Neural progenitor cell (in vitro differentiated cells): ENCODE results near the gene GPR162. TPM values are rescaled to one million over a fixed set of nuclear protein-coding genes. Genes with fewer than 3 reads are reported as not detected.

Experiments used
- DNase-seq: peaks from one replicate; pipeline ENCODE4 v3.0.0-alpha.2; 2016; ENCODE audit warnings: low spot score
- H2AFZ ChIP-seq: fragments of 200-600 bp; sonication (generic); replicated peaks from 2 replicates; pipeline ENCODE4 v1.6.1; 2016; ENCODE audit warnings: antibody characterized with exemption
- H3F3A ChIP-seq: fragments of 200-600 bp; sonication (generic); 2 replicates; pipeline ENCODE4 v1.6.1; 2016; ENCODE audit warnings: antibody characterized with exemption, low read depth
- H3K27ac ChIP-seq: fragments of 200-600 bp; sonication (generic); 2 replicates; pipeline ENCODE4 v1.5.1; 2016; ENCODE audit warnings: mild to moderate bottlenecking
- H3K27me3 ChIP-seq: fragments of 200-600 bp; sonication (generic); 2 replicates; pipeline ENCODE4 v1.6.1; 2016; ENCODE audit warnings: mild to moderate bottlenecking, moderate library complexity
- H3K36me3 ChIP-seq: fragments of 200-600 bp; sonication (generic); 2 replicates; pipeline ENCODE4 v1.5.1; 2016
- H3K4me1 ChIP-seq: fragments of 200-600 bp; sonication (generic); 2 replicates; pipeline ENCODE4 v1.6.1; 2016; ENCODE audit warnings: mixed run types
- H3K4me2 ChIP-seq: fragments of 200-600 bp; sonication (generic); 2 replicates; pipeline ENCODE4 v1.6.1; 2016
- H3K4me3 ChIP-seq: fragments of 200-600 bp; sonication (generic); 2 replicates; pipeline ENCODE4 v1.5.1; 2016
- H3K79me2 ChIP-seq: fragments of 200-600 bp; sonication (generic); 2 replicates; pipeline ENCODE4 v1.6.1; 2016; ENCODE audit warnings: low read depth
- H3K9ac ChIP-seq: fragments of 200-600 bp; sonication (generic); 2 replicates; pipeline ENCODE4 v1.6.1; 2016
- H3K9me3 ChIP-seq: fragments of 200-600 bp; sonication (generic); 2 replicates; pipeline ENCODE4 v1.5.1; 2016; ENCODE audit warnings: low read depth
- H4K20me1 ChIP-seq: fragments of 200-600 bp; sonication (generic); 2 replicates; pipeline ENCODE4 v1.6.1; 2016; ENCODE audit warnings: low read depth
- H3K27ac Mint-ChIP-seq: 3 replicates; pipeline ENCODE4 v1.8.0; 2021; ENCODE audit warnings: mixed read lengths
- H3K27me3 Mint-ChIP-seq: 2 replicates; pipeline ENCODE4 v1.8.0; 2022; ENCODE audit warnings: low read depth, mild to moderate bottlenecking, inconsistent platforms, moderate library complexity, mixed read lengths; ENCODE audit not compliant: insufficient read depth
- H3K36me3 Mint-ChIP-seq: 3 replicates; pipeline ENCODE4 v1.8.0; 2021; ENCODE audit warnings: mixed read lengths
- H3K4me1 Mint-ChIP-seq: 3 replicates; pipeline ENCODE4 v1.8.0; 2021; ENCODE audit warnings: mixed read lengths
- H3K4me3 Mint-ChIP-seq: 3 replicates; pipeline ENCODE4 v1.8.0; 2021; ENCODE audit warnings: mild to moderate bottlenecking, moderate library complexity, mixed read lengths
- H3K9me3 Mint-ChIP-seq: 3 replicates; pipeline ENCODE4 v1.8.0; 2020; ENCODE audit warnings: mixed read lengths
- EZH2 ChIP-seq: fragments of 200-600 bp; sonication (generic); IDR thresholded peaks from 2 replicates; pipeline ENCODE4 v1.6.1; 2017; ENCODE audit warnings: antibody characterized with exemption, mild to moderate bottlenecking, moderate library complexity
- EZH2phosphoT487 ChIP-seq: fragments of 200-600 bp; sonication (generic); IDR thresholded peaks from 2 replicates; pipeline ENCODE4 v1.6.1; 2017; ENCODE audit warnings: antibody characterized with exemption
- total RNA-seq: library from RNA; depleted of rRNA; stranded (reverse); fragments of >200 nt; gene quantifications from 2 replicates; pipeline ENCODE4 v1.2.3, GENCODE V29; 2015; ENCODE audit warnings: low replicate concordance
- TF ChIP-seq, protein P1 (sequence below): fragments of 200-600 bp; sonication (generic); IDR thresholded peaks from 2 replicates; pipeline ENCODE4 v1.5.1; 2017; ENCODE audit warnings: antibody characterized with exemption, mild to moderate bottlenecking

Gene GPR162
- total RNA-seq, 1 donor from 2014 or later = 10.0 TPM

GRCh38 chr12:6824901-6825381, 3.3 kb downstream of the GPR162 start:
- TF ChIP-seq EZH2phosphoT487 (no peak), EZH2 (no peak)
- TF ChIP-seq, protein P1, sequence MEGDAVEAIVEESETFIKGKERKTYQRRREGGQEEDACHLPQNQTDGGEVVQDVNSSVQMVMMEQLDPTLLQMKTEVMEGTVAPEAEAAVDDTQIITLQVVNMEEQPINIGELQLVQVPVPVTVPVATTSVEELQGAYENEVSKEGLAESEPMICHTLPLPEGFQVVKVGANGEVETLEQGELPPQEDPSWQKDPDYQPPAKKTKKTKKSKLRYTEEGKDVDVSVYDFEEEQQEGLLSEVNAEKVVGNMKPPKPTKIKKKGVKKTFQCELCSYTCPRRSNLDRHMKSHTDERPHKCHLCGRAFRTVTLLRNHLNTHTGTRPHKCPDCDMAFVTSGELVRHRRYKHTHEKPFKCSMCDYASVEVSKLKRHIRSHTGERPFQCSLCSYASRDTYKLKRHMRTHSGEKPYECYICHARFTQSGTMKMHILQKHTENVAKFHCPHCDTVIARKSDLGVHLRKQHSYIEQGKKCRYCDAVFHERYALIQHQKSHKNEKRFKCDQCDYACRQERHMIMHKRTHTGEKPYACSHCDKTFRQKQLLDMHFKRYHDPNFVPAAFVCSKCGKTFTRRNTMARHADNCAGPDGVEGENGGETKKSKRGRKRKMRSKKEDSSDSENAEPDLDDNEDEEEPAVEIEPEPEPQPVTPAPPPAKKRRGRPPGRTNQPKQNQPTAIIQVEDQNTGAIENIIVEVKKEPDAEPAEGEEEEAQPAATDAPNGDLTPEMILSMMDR = no peak
- Histone ChIP-seq H3F3A (peaks cover 55% of the 10 kb centered on the region), H4K20me1 (peaks cover 6% of the 10 kb centered on the region), H3K36me3 (no peaks in the 10 kb centered on the region), H3K79me2 (peaks cover 21% of the 10 kb centered on the region), H2AFZ (no peak overlapping the region), H3K27me3 (no peaks in the 10 kb centered on the region), H3K9ac (no peak overlapping the region), H3K4me3 (no peak overlapping the region), H3K27ac (no peak overlapping the region), H3K4me1 (peaks cover 46% of the 10 kb centered on the region), H3K4me2 (peak overlapping the region; percentile 59), H3K9me3 (no peaks in the 10 kb centered on the region)
- Mint-ChIP-seq H3K9me3 (no peaks in the 10 kb centered on the region), H3K27ac (peak overlapping the region; percentile 10), H3K27me3 (peaks cover 12% of the 10 kb centered on the region), H3K4me3 (peak overlapping the region; percentile 13), H3K36me3 (peaks cover 13% of the 10 kb centered on the region), H3K4me1 (peaks cover 67% of the 10 kb centered on the region)
- DNase-seq = no peak

DNA sequence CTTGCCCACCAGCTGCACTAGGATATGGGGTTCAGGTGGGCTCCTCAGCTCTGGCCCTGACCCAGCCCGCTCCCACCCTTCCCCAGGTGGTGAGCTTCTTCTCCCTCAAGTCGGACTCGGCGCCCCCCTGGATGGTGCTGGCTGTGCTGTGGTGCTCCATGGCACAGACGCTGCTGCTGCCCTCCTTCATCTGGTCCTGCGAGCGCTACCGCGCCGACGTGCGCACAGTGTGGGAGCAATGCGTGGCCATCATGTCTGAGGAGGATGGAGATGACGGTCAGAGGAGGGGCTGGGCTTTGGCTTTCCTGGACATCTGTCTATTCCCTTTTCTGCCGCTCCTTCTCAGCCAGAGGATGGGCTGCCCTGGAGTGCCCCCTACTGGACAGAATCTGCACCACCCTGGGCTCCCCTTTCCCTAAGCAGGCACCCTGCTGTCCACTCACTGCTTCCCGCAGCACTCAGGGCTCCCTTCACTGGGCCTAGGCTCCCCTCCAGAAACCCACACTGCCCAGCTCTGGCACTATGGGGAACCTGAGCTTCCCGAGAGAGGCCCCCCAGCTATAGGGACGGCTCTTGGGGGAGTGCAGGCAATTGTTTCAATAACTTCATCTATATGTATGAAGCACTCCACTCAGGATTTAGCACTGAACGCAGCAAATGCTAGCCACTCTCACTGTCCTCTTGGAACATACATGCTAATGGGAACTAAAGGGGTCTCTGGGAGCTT, 3.9 kb downstream of the GPR162 start:
- peaks cover 27% of the 10 kb centered on the region for H3K79me2 ChIP-seq
- H3K4me1 ChIP-seq = peaks cover 40% of the 10 kb centered on the region
- peak; percentile 91 for DNase-seq
- TF ChIP-seq, protein P1 = peak; percentile 88
- no peak for TF ChIP-seq EZH2
- TF ChIP-seq EZH2phosphoT487 = no peak
- no peak overlapping the region for H3K27ac ChIP-seq
- Mint-ChIP-seq H3K4me3 (peak overlapping the region; percentile 73), H3K9me3 (no peaks in the 10 kb centered on the region), H3K36me3 (peaks cover 13% of the 10 kb centered on the region), H3K4me1 (peaks cover 64% of the 10 kb centered on the region), H3K27ac (peak overlapping the region; percentile 10), H3K27me3 (peaks cover 12% of the 10 kb centered on the region)
- no peak overlapping the region for H3K4me3 ChIP-seq
- peaks cover 12% of the 10 kb centered on the region for H4K20me1 ChIP-seq
- H2AFZ ChIP-seq = no peak overlapping the region
- H3K9me3 ChIP-seq = no peaks in the 10 kb centered on the region
- H3K27me3 ChIP-seq = no peaks in the 10 kb centered on the region
- H3K36me3 ChIP-seq = no peaks in the 10 kb centered on the region
- H3K4me2 ChIP-seq = peak overlapping the region; percentile 59
- H3F3A ChIP-seq = peaks cover 49% of the 10 kb centered on the region
- H3K9ac ChIP-seq = no peak overlapping the region

- no peaks in the 10 kb centered on the region for H3K9me3 ChIP-seq
- no peak overlapping the region for H3K4me2 ChIP-seq
- Mint-ChIP-seq H3K36me3 (peaks cover 19% of the 10 kb centered on the region), H3K9me3 (no peaks in the 10 kb centered on the region), H3K4me3 (peak overlapping the region; percentile 73), H3K27me3 (peaks cover 10% of the 10 kb centered on the region), H3K27ac (no peak overlapping the region), H3K4me1 (peaks cover 62% of the 10 kb centered on the region)
- H2AFZ ChIP-seq = no peak overlapping the region
- no peak overlapping the region for H3K4me3 ChIP-seq
- H4K20me1 ChIP-seq = peaks cover 18% of the 10 kb centered on the region
- DNase-seq = no peak
- H3F3A ChIP-seq = peaks cover 43% of the 10 kb centered on the region
- no peaks in the 10 kb centered on the region for H3K36me3 ChIP-seq
- H3K27me3 ChIP-seq = no peaks in the 10 kb centered on the region
- peaks cover 34% of the 10 kb centered on the region for H3K79me2 ChIP-seq
- H3K27ac ChIP-seq = no peak overlapping the region
- no peak overlapping the region for H3K9ac ChIP-seq
- TF ChIP-seq, protein P1 = no peak
- TF ChIP-seq EZH2 = no peak
- TF ChIP-seq EZH2phosphoT487 = no peak
- H3K4me1 ChIP-seq = peaks cover 33% of the 10 kb centered on the region
Observed at GRCh38 chr12:6826125-6826733, 4.6 kb downstream of the GPR162 start.
